Measurements from ENCODE around the gene RABGEF1. TPM values are rescaled to one million over a fixed set of nuclear protein-coding genes. Genes with fewer than 3 reads are reported as not detected.
"Not testable (repeated sequence)": the region's sequence is repeated elsewhere in the genome, so short reads cannot be mapped to it uniquely, and the experiment has no call there.

Gene RABGEF1
- total and polyA plus RNA-seq, 4 donors, result 5.2 to 14.0 (median 7.7) TPM

DNA sequence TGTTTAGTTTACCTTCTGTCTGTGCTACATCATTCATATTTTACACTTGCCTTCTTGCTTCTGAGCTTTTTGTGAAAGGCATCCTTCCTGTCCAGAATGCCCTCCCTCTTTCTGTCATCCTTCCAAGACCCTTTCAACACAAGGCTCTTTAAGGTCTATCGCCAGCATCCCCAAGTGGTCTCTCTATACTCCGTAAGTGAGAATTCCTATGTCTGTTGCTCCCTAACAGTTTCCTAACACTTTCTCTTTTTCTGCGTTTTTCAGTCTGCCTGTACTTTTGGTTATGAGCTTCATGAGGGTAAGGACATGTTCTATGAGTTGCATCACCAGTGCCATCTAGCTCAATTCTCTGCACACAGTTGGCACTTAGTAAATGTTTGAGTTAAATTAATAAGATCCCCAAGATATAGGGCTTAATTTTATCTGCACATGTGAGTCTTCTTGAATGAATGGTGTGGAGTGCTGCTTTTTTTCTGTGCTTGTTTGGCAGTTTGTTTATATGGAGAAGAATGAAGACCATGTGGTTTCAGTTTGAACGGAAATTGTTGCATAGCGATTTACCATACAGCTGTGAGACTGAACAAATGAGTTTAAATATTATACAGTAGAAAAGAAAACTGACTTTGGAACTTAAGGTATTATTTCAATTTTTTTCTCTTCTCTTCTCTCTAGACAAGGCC, 29.4 kb downstream of the RABGEF1 start:
- H3K4me1 ChIP-seq (ENCODE audit: control insufficient read depth in 4 of 4, insufficient read depth in 4 of 4, low read length in 3 of 4), result peaks cover 6 to 16% (median 9%) of the 10 kb centered on the region in 4 donors
- no peak overlapping the region for H3K9ac ChIP-seq (ENCODE audit: low read depth in 1 of 2, low read length in 2 of 2)
- H3K4me3 ChIP-seq (ENCODE audit: low read depth in 1 of 3, low read length in 3 of 3), result no peak overlapping the region
- 80% methylated on average over 5 of the region's 5 CpGs for WGBS
- DNase-seq (ENCODE audit: low spot score), result no peak
- H3K9me3 ChIP-seq (ENCODE audit: control insufficient read depth in 4 of 4, low read length in 3 of 4), result no peaks in the 10 kb centered on the region
- H3K27me3 ChIP-seq (ENCODE audit: control insufficient read depth in 4 of 4, insufficient read depth in 4 of 4, low read length in 3 of 4), result no peaks in the 10 kb centered on the region
- no peak overlapping the region for H3K27ac ChIP-seq (ENCODE audit: low read depth in 1 of 2, low read length in 2 of 2)
- H3K36me3 ChIP-seq (ENCODE audit: control insufficient read depth in 4 of 4, insufficient read depth in 3 of 4, low read depth in 1 of 4, low read length in 3 of 4), result peaks cover 0 to 4% (median 2%) of the 10 kb centered on the region in 4 donors
- TF ChIP-seq RAD21 (IDR thresholded peaks at IDR 0.05), result no peak
- TF ChIP-seq NR2F2 (IDR thresholded peaks at IDR 0.05), result no peak
- TF ChIP-seq, protein P1, sequence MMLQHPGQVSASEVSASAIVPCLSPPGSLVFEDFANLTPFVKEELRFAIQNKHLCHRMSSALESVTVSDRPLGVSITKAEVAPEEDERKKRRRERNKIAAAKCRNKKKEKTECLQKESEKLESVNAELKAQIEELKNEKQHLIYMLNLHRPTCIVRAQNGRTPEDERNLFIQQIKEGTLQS (IDR thresholded peaks at IDR 0.05), result no peak
- no peak for TF ChIP-seq EGR1 (IDR thresholded peaks at IDR 0.05; ENCODE audit: low read depth in 2 of 2)
- TF ChIP-seq JUND (IDR thresholded peaks at IDR 0.05), result no peak
- TF ChIP-seq HNF4A (conservative IDR thresholded peaks at IDR 0.05), result no peak
- TF ChIP-seq, protein P2, sequence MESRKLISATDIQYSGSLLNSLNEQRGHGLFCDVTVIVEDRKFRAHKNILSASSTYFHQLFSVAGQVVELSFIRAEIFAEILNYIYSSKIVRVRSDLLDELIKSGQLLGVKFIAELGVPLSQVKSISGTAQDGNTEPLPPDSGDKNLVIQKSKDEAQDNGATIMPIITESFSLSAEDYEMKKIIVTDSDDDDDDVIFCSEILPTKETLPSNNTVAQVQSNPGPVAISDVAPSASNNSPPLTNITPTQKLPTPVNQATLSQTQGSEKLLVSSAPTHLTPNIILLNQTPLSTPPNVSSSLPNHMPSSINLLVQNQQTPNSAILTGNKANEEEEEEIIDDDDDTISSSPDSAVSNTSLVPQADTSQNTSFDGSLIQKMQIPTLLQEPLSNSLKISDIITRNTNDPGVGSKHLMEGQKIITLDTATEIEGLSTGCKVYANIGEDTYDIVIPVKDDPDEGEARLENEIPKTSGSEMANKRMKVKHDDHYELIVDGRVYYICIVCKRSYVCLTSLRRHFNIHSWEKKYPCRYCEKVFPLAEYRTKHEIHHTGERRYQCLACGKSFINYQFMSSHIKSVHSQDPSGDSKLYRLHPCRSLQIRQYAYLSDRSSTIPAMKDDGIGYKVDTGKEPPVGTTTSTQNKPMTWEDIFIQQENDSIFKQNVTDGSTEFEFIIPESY (IDR thresholded peaks at IDR 0.05), result no peak
- no peak for TF ChIP-seq FOXA2 (IDR thresholded peaks at IDR 0.05)
- TF ChIP-seq RXRA (IDR thresholded peaks at IDR 0.05), result no peak
- TF ChIP-seq, protein P3, sequence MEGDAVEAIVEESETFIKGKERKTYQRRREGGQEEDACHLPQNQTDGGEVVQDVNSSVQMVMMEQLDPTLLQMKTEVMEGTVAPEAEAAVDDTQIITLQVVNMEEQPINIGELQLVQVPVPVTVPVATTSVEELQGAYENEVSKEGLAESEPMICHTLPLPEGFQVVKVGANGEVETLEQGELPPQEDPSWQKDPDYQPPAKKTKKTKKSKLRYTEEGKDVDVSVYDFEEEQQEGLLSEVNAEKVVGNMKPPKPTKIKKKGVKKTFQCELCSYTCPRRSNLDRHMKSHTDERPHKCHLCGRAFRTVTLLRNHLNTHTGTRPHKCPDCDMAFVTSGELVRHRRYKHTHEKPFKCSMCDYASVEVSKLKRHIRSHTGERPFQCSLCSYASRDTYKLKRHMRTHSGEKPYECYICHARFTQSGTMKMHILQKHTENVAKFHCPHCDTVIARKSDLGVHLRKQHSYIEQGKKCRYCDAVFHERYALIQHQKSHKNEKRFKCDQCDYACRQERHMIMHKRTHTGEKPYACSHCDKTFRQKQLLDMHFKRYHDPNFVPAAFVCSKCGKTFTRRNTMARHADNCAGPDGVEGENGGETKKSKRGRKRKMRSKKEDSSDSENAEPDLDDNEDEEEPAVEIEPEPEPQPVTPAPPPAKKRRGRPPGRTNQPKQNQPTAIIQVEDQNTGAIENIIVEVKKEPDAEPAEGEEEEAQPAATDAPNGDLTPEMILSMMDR (IDR thresholded peaks at IDR 0.05; ENCODE audit: low read depth, low read length, missing input control), result no peak

DNA sequence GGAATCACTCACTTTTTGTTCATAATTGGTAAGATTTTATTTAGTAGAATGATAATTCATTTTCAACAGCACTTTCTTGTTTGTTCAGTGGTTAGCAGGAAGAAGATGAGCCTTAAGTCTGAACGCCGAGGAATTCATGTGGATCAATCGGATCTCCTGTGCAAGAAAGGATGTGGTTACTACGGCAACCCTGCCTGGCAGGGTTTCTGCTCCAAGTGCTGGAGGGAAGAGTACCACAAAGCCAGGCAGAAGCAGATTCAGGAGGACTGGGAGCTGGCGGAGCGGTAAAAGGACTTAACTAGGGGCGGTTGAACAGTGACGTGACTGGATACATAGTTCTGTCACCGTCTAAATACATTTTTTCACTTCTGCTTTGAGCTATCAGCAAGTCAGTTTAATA, 31.3 kb downstream of the RABGEF1 start:
- no peaks in the 10 kb centered on the region for H3K27me3 ChIP-seq (ENCODE audit: control insufficient read depth in 4 of 4, insufficient read depth in 4 of 4, low read length in 3 of 4)
- no peak for DNase-seq (ENCODE audit: low spot score)
- TF ChIP-seq, protein P3 (IDR thresholded peaks at IDR 0.05; ENCODE audit: low read depth, low read length, missing input control), result no peak
- TF ChIP-seq SP1 (IDR thresholded peaks at IDR 0.05), result no peak
- no peak overlapping the region for H3K4me3 ChIP-seq (ENCODE audit: low read depth in 1 of 3, low read length in 3 of 3)
- H3K36me3 ChIP-seq (ENCODE audit: control insufficient read depth in 4 of 4, insufficient read depth in 3 of 4, low read depth in 1 of 4, low read length in 3 of 4), result peaks cover 3 to 10% (median 4%) of the 10 kb centered on the region in 4 donors
- WGBS, result 95% methylated on average over 9 of the region's 9 CpGs
- no peak overlapping the region for H3K9ac ChIP-seq (ENCODE audit: low read depth in 1 of 2, low read length in 2 of 2)
- H3K27ac ChIP-seq (ENCODE audit: low read depth in 1 of 2, low read length in 2 of 2), result no peak overlapping the region
- H3K9me3 ChIP-seq (ENCODE audit: control insufficient read depth in 4 of 4, low read length in 3 of 4), result no peaks in the 10 kb centered on the region
- peaks cover 7 to 22% (median 16%) of the 10 kb centered on the region in 4 donors for H3K4me1 ChIP-seq (ENCODE audit: control insufficient read depth in 4 of 4, insufficient read depth in 4 of 4, low read length in 3 of 4)

DNA sequence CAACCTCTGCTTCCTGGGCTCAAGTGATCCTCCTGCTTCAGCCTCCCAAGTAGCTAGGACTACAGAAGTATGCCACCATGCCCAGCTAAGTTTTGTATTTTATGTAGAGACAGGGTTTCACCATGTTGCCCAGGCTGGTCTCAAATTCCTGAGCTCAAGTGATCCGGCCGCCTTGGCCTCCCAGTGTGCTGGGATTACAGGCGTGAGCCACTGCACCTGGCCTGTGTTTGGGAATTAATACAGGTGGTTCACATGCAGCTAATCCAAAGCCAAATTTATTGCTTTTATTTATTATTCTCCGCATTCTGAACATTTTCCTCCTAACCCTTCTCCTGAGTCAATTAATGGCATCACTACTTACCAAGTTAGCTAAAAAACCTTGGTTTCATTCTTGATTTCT, 33.2 kb downstream of the RABGEF1 start:
- H3K4me3 ChIP-seq (ENCODE audit: low read depth in 1 of 3, low read length in 3 of 3); DNase-seq (ENCODE audit: low spot score); H3K27me3 ChIP-seq (ENCODE audit: control insufficient read depth in 4 of 4, insufficient read depth in 4 of 4, low read length in 3 of 4); H3K9me3 ChIP-seq (ENCODE audit: control insufficient read depth in 4 of 4, low read length in 3 of 4); H3K9ac ChIP-seq (ENCODE audit: low read depth in 1 of 2, low read length in 2 of 2): not testable (repeated sequence)
- Histone ChIP-seq H3K27ac (ENCODE audit: low read depth in 1 of 2, low read length in 2 of 2) (peak overlapping the region in 1 of 2 donors; percentile 54), H3K36me3 (ENCODE audit: control insufficient read depth in 4 of 4, insufficient read depth in 3 of 4, low read depth in 1 of 4, low read length in 3 of 4) (peaks cover 3 to 14% (median 4%) of the 10 kb centered on the region in 4 donors), H3K4me1 (ENCODE audit: control insufficient read depth in 4 of 4, insufficient read depth in 4 of 4, low read length in 3 of 4) (peaks cover 7 to 30% (median 20%) of the 10 kb centered on the region in 4 donors)
- WGBS, result 98% methylated on average over 4 of the region's 4 CpGs

DNA sequence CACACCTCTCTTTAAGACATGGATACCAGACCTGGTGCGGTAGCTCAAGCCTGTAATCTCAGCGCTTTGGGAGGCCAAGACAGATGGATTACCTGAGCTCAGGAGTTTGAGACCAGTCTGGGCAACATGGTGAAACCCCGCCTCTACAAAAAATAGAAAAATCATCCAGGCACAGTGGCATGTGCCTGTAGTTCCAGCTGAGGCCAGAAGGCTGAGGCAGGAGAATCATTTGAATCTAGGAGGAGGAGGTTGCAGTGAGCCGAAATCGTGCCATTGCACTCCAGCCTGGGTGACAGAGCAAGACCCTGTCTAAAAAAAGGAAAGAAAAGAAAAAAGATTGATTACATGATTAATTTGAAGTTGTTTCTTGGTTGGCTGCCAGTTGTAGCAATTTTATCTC, 35.9 kb downstream of the RABGEF1 start:
- Histone ChIP-seq H3K27ac (ENCODE audit: low read depth in 1 of 2, low read length in 2 of 2) (peak overlapping the region in 1 of 2 donors; percentile 58), H3K36me3 (ENCODE audit: control insufficient read depth in 4 of 4, insufficient read depth in 3 of 4, low read depth in 1 of 4, low read length in 3 of 4) (peaks cover 3 to 14% (median 4%) of the 10 kb centered on the region in 4 donors), H3K4me1 (ENCODE audit: control insufficient read depth in 4 of 4, insufficient read depth in 4 of 4, low read length in 3 of 4) (peaks cover 7 to 38% (median 20%) of the 10 kb centered on the region in 4 donors)
- WGBS, result 93% methylated on average over 5 of the region's 5 CpGs
- H3K9me3 ChIP-seq (ENCODE audit: control insufficient read depth in 4 of 4, low read length in 3 of 4); H3K4me3 ChIP-seq (ENCODE audit: low read depth in 1 of 3, low read length in 3 of 3); DNase-seq (ENCODE audit: low spot score); H3K9ac ChIP-seq (ENCODE audit: low read depth in 1 of 2, low read length in 2 of 2); H3K27me3 ChIP-seq (ENCODE audit: control insufficient read depth in 4 of 4, insufficient read depth in 4 of 4, low read length in 3 of 4): not testable (repeated sequence)
